Inferior parietal cortex (tissue), 1 donor: Measurements from ENCODE around the gene ABCA10.
"Not testable (repeated sequence)": the region's sequence is repeated elsewhere in the genome, so short reads cannot be mapped to it uniquely, and the experiment has no call there.

Experiments
- DNase-seq: peaks from one replicate; pipeline ENCODE4 v3.0.0-alpha.2; 2016; ENCODE audit errors: extremely low spot score

ABCA10 gene

DNA sequence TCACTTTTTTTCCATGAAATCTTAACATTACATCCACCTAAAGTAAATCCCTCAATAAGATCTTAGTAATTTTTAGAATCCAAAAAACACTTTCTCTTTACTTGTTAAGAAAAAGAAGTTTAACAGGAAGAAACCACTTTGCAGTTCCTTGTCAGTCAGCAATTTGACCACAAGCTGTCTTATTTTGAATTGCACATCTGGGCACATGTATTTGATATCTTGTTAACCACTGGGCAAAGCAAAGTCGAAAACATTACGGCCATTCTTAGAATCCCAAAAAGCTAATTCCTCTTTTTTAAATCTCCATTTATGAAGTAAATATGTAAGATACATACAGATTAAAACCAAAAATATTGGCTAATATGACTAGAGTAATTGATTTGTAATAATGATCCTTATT, 1.1 kb downstream of the ABCA10 start:
- no peak for DNase-seq

DNA sequence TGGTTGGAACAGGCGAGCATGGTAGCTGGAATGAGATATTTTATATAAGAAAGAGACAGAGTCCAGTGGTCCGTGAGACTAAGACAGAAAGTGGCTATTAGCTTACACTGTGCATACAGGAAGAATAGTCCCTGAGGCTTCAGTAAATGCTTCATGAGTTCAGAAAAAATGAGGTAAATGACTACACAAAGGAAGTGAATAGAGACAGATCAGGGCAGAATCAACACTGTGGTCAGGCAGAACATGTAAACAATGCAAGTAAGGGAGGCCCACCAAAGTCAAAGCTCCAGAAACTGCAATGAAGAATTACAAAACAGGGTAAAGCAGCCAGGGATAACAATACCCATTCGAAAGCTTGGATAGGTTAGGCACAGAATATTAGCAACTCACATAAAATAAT, 4.8 kb downstream of the ABCA10 start:
- DNase-seq, result no peak

DNA sequence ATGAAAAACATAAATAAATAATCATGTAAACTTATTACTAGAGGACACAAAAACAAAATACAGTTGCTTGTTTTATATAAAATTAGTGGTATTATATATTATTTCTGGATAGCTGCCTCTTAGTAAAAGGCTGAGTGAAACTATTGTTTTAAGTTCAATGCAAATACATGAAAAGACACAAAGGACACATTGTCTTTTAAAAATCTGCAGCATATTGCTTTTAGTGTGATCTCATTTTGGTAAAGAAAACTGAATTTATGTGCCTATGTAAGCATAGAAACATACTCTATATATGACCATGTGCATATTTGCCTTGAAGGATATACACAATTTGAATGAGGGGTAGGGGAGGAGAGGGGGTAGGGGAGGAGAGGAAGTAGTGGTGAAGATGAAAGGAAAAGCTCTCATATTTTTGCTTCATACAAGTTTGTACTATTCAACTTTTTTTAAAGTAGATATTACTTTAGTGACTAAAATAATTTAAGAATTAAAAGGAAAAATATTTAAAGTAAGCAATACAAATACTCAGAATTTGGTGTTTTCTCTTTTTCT, 5.8 kb downstream of the ABCA10 start:
- DNase-seq, result no peak

DNA sequence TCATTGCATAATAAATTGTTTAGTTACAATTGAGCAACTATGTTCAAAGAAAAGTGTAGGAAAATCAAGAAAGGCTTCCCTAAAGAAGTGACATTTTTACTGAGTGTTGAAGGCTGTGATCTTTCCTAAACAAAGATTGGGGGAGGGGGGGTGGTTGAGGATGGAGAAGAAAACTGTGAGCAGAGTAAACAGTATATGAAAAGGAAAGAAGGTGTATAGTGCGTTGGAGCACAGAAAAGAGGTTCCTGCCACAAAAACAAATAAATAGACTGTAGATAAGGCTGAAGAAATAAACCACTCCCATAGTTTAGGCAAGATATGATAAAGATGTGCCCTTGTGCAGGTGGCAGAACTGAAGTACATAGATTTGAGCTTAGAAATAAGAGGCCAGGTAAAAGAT, 8.5 kb downstream of the ABCA10 start:
- DNase-seq, result no peak

DNA sequence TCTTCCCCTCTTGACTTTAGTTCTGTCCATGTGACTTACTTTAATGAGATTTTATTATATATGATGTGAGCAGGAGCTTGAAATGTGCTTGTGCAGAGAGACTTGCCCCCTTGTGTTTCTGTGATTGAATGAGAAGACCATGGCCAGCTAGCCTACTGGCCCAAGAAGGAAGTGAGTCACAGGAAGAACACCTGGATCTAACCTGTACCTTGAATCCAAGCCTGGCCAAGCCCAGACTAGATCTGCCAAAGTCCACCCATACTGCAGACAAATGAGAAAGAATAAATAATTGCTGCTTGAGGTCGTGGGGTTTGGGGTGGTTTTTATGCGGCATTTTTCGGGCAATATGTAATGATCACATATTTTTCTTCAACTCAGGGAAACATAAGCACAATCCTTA, 9.6 kb downstream of the ABCA10 start:
- DNase-seq, result no peak

DNA sequence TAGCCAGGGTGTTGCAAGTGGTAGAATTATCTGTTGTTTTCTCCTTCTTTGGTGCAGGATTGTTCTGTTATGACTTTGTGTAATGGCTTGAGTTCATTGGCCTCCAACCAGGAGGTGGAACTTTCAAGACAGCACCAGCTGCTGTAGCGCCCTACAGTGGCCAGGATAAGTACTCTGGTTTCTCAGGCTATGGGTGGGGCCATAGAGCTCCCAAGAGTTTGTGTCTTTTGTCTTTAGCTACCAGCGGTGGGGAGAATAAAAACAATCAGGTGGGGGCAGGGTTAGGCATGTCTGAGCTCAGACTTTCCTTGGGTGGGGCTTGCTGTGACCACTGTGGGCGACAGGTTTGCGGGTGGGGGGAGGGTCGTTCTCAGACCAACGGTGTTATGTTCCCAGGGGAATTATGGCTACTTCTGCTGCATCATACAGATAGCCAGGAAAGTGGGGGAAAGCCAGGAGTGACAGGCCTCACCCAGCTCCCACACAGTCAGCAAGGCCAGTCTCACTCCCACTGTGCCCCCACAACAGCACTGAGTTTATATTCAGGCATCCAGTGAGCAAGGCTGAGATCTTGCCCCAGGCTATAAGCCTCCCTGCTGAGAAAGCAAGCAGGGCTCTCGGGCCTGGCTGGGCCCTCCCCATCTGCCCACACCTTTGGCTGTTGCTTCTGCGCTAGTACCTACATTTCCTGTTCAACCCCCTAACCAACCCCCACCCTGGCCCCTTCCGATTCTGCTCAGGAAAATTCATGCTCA, 15.4 kb downstream of the ABCA10 start:
- no peak for DNase-seq

DNA sequence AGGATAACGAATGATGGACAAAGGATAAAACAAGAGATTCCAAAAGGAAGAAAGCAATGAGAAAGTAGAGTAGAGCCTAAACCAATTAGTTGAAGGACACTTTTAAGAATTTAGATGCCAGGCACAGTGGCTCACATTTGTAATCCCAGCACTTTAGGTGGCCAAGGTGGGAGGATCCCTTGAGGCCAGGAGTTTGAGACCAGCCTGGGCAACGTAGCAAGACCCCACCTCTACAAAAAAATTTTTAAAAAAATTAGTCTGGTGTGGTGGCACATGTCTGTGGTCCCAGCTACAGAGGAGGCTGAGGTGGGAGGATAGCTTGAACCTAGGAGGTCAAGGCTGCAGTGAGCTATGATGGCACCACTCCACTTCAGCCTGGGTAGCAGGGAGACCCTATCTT, 20.0 kb downstream of the ABCA10 start:
- DNase-seq, result no peak

DNA sequence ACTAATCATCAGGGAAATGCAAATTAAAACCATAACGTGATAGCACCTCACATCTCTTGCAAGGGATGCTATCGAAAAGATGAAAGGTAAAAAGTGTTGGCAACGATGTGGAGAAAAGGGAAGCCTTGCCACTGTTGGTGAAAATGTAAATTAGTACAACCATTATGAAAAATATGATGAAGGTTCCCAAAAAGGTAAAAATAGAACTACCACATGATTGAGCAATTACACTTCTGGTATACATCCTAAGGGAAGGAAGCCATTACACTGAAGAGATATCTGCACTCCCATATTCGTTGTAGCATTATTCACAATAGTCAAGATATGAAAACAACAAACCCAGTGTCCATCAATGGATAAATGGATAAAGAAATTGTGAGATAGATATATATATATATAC, 21.5 kb downstream of the ABCA10 start:
- no peak for DNase-seq

DNA sequence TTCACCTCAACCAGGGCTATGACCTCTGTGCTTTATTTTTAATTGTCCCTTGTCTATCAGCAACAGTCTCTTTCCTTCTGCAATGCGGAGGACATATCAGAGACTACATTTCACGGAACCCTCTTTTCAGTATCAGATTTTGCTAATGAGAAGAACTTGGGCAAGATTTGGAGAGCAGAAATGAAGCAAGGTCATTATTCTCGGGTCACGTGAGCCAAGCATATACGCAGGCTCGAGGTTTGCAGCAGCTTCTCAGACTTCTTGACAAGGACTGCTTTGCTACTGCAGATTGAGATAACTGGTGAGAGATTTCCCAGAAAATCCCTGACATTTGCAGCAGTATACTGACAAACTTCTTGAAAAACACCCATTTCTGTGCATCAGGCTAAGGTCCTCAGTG, 30.4 kb downstream of the ABCA10 start:
- DNase-seq, result no peak

DNA sequence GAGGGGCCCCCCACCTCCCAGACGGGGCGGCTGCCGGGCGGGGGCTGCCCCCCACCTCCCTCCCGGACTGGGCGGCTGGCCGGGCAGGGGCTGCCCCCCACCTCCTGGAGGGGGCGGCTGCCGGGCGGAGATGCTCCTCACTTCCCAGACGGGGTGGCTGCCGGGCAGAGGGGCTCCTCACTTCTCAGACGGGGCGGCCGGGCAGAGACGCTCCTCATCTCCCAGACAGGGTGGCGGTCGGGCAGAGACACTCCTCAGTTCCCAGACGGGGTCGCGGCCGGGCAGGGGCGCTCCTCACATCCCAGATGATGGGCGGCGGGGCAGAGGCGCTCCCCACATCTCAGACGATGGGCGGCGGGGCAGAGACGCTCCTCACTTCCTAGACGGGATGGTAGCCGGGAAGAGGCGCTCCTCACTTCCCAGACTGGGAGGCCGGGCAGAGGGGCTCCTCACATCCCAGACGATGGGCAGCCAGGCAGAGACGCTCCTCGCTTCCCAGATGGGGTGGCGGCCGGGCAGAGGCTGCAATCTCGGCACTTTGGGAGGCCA, 32.4 kb downstream of the ABCA10 start:
- DNase-seq, result not testable (repeated sequence)

DNA sequence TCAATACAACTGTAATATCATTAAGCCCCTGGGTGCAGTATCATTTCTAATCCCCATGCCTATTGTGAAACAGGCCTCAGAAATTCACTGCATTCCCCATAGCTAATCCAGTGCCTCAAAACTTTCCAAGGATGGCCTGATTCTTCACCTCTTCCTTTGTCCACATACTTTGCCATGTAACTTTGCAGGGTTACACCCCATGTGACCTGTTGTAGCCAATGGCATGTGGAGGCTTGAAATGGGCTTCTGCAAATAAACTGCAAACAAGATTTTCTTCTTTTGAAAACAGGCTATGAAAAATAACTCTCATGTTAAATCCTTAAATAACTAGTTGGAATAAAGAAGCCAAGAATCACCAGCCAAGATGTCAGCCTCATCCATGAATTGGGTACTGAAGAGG, 35.9 kb downstream of the ABCA10 start:
- no peak for DNase-seq

DNA sequence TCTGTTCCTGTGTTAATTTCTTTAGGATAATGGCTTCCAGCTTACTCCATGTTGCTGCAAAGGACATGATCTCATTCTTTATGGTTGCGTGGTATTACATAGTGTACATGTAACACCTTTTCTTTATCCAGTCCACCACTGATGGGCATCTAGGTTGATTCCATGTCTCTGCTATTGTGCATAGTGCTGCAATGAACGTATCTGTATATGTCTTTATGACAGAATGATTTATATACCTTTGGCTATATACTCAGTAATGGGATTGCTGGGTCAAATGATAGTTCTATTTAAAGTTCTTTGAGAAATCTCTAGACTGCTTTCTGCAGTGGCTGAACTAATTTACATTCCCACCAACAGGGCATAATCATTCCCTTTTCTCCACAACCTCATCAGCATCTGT, 39.8 kb downstream of the ABCA10 start:
- DNase-seq, result no peak

DNA sequence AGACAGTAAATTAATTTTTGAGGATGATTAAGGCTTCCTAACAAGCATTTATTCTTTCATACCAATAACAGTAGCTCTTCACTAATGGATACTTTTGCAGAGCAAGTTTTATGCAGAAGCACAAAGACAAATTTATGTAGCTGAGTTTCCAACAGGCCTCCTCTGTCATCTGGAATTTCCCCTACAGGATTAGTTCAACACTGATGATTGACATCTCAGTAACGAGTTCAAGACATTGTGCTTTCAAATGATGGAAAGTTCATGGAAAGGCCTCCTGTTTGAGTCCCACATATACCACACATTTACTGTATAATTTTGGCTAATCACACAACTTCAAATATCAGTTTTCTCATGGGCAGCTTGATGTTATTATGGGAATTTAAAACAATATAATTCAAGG, 40.6 kb downstream of the ABCA10 start:
- no peak for DNase-seq

DNA sequence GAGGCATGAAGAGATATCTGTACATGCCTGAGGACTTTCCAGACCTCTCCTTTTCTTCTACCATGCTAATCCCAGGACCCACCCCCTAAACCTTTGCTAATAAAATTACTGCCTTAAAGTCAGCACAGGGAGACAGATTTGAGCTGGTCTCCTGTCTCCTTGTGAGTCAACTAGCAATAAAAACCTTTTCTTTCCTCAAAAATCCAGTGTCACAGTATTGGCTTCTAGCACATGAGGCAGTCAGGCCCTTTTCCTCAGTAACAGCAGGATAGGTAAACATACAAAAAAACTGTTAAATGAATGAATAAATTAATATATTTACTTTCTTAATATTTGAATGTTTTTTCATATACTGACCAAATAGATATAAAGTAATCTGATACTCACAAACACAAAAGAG, 41.3 kb downstream of the ABCA10 start:
- no peak for DNase-seq

DNA sequence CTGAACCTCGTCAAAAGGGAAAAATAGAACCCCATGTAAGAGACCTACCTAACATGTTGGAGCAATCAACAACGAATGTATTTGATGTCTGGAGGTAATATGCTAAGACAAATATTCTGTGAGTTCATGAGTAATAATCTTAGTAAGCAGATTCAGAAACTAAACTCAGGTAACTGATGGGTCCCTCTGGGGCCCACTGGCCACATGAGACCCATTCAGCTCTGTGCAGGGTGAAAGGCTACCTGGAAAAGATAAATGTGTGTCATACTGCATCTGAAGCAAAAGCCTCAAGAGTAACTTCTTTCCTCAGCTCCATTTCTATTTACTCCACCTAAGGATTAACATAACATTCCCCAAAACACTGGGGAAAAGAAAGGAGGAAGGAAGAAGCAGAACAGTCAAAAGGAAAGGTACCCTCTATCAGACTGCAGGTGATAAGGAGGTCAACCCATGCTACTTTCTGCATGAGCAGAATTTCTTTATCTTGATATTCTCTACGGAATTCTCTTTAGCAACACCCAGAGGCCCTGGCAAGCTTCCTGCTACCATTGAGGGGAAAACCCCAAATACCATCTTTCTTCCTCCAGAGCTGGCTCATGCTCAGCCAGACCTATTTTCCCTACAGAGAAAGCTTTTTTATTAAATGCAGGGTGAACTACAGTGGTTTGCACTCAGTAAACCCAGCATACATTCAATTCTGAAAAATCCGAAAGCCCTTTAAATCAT, 49.2 kb downstream of the ABCA10 start:
- no peak for DNase-seq

DNA sequence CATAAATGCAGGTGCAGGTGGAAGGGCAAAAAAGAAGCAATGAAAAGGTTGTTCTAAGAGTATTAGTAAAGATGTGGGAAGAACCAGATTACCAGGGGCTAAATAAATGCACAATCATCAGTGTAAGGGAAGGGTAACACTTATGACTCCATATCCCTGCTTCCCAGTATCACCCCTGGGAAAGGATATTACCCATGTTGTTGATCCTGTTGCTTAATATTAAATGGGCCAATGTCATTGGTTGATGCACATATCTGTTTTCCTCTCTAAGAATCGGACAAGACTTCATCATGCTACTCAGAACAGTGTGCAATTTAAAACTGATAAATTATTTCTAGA, 52.2 kb downstream of the ABCA10 start:
- DNase-seq, result no peak

DNA sequence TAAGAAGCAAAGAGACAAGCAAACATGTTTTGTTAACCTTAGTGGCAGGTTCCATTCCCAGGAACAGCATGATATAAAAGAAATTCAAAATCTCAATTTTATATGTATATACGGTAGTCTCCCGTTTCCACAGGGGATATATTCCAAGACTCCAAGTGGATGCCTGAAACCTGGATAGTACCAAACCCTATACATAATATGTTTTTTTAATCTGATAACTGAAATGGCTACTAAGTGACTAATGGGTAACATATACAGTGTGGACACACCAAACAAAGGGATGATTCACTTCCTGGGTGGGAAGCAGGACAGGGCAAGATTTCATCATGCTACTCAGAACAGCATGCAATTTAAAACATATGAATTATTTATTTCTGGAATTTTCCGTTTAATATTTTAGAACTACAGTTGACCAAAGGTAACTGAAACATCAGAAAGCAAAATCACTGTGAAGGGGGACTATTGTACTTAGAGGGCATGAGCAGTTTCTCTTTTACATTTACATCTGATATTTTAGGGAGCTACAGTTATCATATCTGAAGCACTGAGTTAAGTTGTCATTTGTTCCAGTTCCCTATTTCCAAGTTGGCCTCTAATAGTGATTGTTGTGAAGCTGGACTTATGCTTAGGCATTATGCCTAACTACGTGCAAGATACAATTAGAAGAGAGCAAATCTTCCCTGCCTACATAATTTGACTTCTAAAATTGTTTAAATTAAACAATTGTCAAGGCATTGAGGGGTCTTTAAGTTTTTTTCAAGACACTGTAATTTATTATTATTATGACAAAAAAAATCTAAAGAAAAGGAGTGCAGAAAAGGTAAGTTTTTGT, 52.8 kb downstream of the ABCA10 start:
- DNase-seq, result no peak

DNA sequence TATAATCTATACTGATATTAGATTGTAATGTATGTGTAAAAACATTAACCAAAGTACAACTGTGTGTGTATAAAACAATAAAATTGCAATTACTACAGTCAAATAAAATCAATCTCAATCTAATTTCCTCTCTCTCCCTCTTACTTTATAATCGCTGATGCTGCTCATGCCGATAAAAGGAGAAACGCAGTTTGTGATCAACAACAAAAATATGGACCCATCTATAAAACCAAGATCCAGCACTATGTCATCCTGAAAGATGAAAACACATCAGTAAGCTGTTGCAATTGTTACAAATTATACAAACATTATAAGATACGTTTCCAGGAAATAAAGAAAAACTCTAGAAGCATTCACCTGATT, 53.4 kb downstream of the ABCA10 start:
- DNase-seq, result no peak

DNA sequence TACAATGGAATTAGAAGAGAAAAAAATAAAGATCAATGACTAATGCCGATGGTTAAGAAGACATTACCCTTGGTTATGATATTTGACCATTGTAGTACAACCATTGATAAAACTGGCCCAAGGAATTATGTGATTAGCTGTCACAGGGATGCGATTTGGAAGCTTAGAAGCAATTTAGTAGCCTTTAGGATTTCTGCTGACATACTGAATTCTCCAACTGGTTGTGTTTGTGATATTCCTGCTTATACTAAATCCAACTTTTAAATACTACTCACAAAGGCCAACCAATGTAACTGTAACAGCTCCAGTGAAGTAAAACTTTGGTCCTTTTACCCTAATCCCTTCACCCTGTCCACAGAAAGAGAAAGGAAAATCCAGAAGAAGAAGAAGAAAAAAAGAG, 55.5 kb downstream of the ABCA10 start:
- DNase-seq, result no peak

DNA sequence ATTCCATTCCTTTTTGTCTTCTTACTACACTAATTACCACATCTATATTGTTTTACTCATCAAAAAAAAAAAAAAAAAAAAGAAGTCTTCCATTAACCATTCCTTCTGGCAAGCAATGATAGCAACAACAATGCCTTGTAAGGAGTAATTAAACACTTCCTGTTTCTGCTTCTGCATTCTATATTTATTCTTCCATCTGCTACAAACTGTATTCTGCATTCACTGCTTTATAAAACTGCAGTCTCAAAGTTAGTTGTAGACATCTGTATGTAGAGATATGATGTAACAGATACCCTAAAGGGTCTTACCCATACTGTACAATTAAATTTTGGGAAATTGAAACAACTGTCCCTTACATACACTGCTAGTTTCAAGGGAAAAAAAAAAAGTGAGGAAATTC, 58.2 kb downstream of the ABCA10 start:
- no peak for DNase-seq

DNA sequence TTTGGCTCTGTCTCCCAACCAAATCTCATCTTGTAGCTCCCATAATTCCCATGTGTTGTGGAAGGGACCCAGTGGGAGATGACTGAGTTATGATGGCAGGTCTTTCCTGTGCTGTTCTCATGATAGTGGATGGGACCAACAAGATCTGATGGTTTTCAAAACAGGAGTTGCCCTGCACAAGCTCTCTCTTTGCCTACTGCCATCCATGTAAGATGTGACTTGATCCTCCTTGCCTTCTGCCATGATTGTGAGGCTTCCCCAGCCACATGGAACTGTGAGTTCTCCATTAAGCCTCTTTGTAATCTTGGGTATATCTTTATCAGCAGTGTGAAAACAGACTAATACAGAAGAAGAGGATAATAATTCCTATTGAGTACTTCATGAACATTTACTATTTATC, 60.0 kb downstream of the ABCA10 start:
- not testable (repeated sequence) for DNase-seq

DNA sequence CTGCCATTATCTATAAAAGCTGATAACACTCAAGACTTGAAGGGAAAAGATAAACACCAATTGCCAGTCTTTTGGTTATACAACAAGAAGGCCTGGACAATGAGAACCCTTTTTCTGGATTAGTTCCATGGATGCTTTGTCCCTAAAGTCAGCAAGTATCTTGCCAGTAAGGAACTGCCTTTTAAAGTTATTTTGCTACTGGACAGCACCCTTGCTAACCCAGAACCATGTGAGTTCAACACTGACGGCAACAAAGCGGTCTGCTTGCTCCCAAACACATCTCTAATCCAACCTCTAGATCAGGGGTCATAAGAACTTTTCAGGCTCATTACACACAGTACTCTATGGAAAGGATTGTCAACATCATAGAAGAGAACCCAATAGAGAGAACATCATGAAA, 61.7 kb downstream of the ABCA10 start:
- no peak for DNase-seq
